ENCODE results near the gene CD300LG. TPM values are rescaled to one million over a fixed set of nuclear protein-coding genes. Genes with fewer than 3 reads are reported as not detected.

CD300LG gene
- total RNA-seq, 1 donor from 2014 or later, result not detected

DNA sequence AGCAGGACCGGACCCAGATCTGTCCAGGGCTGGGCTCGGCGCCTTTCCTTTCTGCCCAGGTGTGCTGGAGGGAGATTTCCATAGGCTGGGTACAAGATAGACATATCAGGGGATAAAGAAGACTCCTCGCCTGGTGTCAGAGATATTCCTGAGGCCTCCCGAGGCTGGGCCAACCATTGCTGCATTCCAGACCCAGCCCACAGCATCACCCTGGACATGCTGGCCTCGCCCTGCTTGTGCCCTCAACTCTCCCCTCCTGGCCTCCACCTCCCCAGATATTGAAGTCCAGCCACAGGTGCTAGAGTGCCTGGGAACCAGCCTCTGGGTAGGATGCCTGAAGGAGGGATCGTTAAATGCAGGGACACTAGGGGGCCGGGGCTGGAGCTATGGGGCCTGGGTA lies 2.1 kb downstream of the CD300LG start:
- no peaks in the 10 kb centered on the region for H3K4me1 Mint-ChIP-seq (ENCODE audit: unreplicated experiment)
- H3K9me3 Mint-ChIP-seq (ENCODE audit: unreplicated experiment), result no peaks in the 10 kb centered on the region
- H3K27me3 Mint-ChIP-seq (ENCODE audit: unreplicated experiment), result peaks cover 28% of the 10 kb centered on the region
- no peak overlapping the region for H3K4me3 Mint-ChIP-seq (ENCODE audit: unreplicated experiment)
- TF ChIP-seq, protein P1, sequence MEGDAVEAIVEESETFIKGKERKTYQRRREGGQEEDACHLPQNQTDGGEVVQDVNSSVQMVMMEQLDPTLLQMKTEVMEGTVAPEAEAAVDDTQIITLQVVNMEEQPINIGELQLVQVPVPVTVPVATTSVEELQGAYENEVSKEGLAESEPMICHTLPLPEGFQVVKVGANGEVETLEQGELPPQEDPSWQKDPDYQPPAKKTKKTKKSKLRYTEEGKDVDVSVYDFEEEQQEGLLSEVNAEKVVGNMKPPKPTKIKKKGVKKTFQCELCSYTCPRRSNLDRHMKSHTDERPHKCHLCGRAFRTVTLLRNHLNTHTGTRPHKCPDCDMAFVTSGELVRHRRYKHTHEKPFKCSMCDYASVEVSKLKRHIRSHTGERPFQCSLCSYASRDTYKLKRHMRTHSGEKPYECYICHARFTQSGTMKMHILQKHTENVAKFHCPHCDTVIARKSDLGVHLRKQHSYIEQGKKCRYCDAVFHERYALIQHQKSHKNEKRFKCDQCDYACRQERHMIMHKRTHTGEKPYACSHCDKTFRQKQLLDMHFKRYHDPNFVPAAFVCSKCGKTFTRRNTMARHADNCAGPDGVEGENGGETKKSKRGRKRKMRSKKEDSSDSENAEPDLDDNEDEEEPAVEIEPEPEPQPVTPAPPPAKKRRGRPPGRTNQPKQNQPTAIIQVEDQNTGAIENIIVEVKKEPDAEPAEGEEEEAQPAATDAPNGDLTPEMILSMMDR (IDR thresholded peaks at IDR 0.05), result no peak
- DNase-seq (ENCODE audit: extremely low spot score, unreplicated experiment), result no peak
- no peaks in the 10 kb centered on the region for H3K36me3 Mint-ChIP-seq (ENCODE audit: unreplicated experiment)
- no peak overlapping the region for H3K27ac Mint-ChIP-seq (ENCODE audit: unreplicated experiment)

DNA sequence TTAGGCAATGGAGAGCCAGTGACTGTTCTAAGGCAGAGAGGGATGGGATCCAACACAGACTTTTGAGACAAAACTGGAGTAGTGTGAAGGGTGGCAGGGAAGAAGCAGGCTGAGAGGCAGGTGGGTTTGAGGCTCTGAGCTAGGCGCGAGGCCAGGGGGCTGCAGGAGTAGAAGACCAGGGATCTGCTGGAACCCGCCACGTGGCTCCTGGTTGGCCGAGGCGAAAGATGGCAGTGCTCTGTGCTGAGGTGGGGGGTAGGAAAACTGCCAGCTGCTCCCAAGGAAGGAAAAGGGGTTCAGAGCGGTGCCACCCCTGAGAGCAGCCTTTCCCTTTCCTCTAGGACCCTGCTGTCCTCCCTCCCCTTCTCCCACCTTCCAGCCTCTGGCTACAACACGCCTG lies 5.6 kb downstream of the CD300LG start:
- TF ChIP-seq, protein P1 (IDR thresholded peaks at IDR 0.05), result no peak
- peaks cover 51% of the 10 kb centered on the region for H3K27me3 Mint-ChIP-seq (ENCODE audit: unreplicated experiment)
- no peak overlapping the region for H3K4me3 Mint-ChIP-seq (ENCODE audit: unreplicated experiment)
- no peak overlapping the region for H3K27ac Mint-ChIP-seq (ENCODE audit: unreplicated experiment)
- no peaks in the 10 kb centered on the region for H3K9me3 Mint-ChIP-seq (ENCODE audit: unreplicated experiment)
- DNase-seq (ENCODE audit: extremely low spot score, unreplicated experiment), result no peak
- H3K4me1 Mint-ChIP-seq (ENCODE audit: unreplicated experiment), result no peaks in the 10 kb centered on the region
- H3K36me3 Mint-ChIP-seq (ENCODE audit: unreplicated experiment), result no peaks in the 10 kb centered on the region

DNA sequence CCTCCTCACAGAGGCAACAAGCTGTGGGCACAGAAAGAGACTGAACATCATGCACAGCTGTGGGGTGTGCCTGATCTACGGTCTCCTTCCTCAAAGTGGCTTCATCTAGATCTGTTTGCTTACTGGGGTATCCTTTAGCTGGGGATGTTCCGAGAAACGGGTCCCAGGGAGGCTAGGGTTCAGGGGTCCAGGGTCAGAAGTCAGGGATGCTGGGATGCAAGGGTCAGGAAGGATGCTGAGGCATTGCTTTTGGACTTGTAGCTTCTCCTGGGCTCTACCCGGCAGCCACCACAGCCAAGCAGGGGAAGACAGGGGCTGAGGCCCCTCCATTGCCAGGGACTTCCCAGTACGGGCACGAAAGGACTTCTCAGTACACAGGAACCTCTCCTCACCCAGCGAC lies 6.6 kb downstream of the CD300LG start:
- Mint-ChIP-seq H3K4me3 (ENCODE audit: unreplicated experiment) (no peak overlapping the region), H3K36me3 (ENCODE audit: unreplicated experiment) (no peaks in the 10 kb centered on the region), H3K27ac (ENCODE audit: unreplicated experiment) (no peak overlapping the region), H3K27me3 (ENCODE audit: unreplicated experiment) (peaks cover 54% of the 10 kb centered on the region), H3K4me1 (ENCODE audit: unreplicated experiment) (no peaks in the 10 kb centered on the region), H3K9me3 (ENCODE audit: unreplicated experiment) (no peaks in the 10 kb centered on the region)
- no peak for DNase-seq (ENCODE audit: extremely low spot score, unreplicated experiment)
- TF ChIP-seq, protein P1 (IDR thresholded peaks at IDR 0.05), result no peak

DNA sequence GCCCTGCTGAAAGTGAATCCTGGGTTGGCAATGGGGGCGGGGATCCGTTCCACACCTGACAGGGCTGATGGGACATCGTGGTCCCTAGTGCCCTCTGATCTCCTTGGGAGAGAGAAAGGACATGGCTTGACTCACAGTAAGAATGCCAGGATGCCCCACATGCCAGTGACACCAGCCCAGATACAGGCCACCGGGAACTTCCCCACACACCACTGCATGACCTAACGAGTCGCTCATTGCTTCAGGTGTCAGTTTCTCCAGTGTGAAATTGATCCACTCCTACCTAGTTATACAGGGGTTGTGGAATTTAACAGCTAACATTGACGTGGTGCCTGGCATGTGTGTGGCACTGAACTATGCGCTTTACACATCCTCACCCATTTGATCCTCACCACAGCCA lies 7.5 kb downstream of the CD300LG start:
- no peak for DNase-seq (ENCODE audit: extremely low spot score, unreplicated experiment)
- H3K4me3 Mint-ChIP-seq (ENCODE audit: unreplicated experiment), result no peak overlapping the region
- no peak overlapping the region for H3K27ac Mint-ChIP-seq (ENCODE audit: unreplicated experiment)
- no peaks in the 10 kb centered on the region for H3K9me3 Mint-ChIP-seq (ENCODE audit: unreplicated experiment)
- H3K36me3 Mint-ChIP-seq (ENCODE audit: unreplicated experiment), result no peaks in the 10 kb centered on the region
- TF ChIP-seq, protein P1 (IDR thresholded peaks at IDR 0.05), result no peak
- no peaks in the 10 kb centered on the region for H3K4me1 Mint-ChIP-seq (ENCODE audit: unreplicated experiment)
- H3K27me3 Mint-ChIP-seq (ENCODE audit: unreplicated experiment), result peaks cover 53% of the 10 kb centered on the region

DNA sequence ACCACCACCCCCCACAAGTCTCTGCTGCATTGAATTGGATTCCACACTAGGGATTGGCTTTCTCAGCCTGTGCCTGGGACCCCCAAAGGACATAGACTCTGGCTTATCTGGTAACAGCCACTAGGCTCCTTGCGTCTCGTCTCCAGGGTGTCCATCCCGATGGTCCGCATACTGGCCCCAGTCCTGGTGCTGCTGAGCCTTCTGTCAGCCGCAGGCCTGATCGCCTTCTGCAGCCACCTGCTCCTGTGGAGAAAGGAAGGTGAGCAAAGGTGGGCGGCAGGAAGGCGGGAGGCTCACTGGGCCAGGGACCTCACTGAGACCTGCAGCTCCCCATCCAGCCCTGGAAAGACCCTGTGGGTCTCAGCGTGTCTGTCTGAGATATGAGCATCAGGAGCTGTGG lies 8.1 kb downstream of the CD300LG start:
- no peaks in the 10 kb centered on the region for H3K36me3 Mint-ChIP-seq (ENCODE audit: unreplicated experiment)
- H3K4me3 Mint-ChIP-seq (ENCODE audit: unreplicated experiment), result no peak overlapping the region
- no peak for DNase-seq (ENCODE audit: extremely low spot score, unreplicated experiment)
- H3K27me3 Mint-ChIP-seq (ENCODE audit: unreplicated experiment), result peaks cover 53% of the 10 kb centered on the region
- TF ChIP-seq, protein P1 (IDR thresholded peaks at IDR 0.05), result no peak
- H3K9me3 Mint-ChIP-seq (ENCODE audit: unreplicated experiment), result no peaks in the 10 kb centered on the region
- no peaks in the 10 kb centered on the region for H3K4me1 Mint-ChIP-seq (ENCODE audit: unreplicated experiment)
- H3K27ac Mint-ChIP-seq (ENCODE audit: unreplicated experiment), result no peak overlapping the region
